LNCaP clone FGC (cell line): ENCODE measurements around the gene CEPT1.

Source experiments
- DNase-seq: peaks from one replicate; pipeline ENCODE4 v3.0.0-alpha.2; 2011; ENCODE audit warnings: low read depth
- H3K4me3 ChIP-seq: 2 replicates; pipeline ENCODE4 v1.5.1; 2011; ENCODE audit warnings: mild to moderate bottlenecking, low read depth, low read length, control low read depth
- CTCF ChIP-seq: IDR thresholded peaks from 2 replicates; pipeline ENCODE4 v1.5.1; 2012; ENCODE audit warnings: mild to moderate bottlenecking; ENCODE audit not compliant: control insufficient read depth, insufficient read depth; ENCODE audit errors: extremely low read depth

The CEPT1 gene

GRCh38 chr1:111203681-111204200 lies 63.7 kb downstream of the CEPT1 start:
- H3K4me3 ChIP-seq, result no peak overlapping the region
- TF ChIP-seq CTCF, result no peak
- no peak for DNase-seq

- no peak overlapping the region for H3K4me3 ChIP-seq
- TF ChIP-seq CTCF, result no peak
- DNase-seq, result no peak
These were observed 64.4 kb downstream of the CEPT1 start for GRCh38 chr1:111204201-111204982.

GRCh38 chr1:111204983-111205713 lies 65.1 kb downstream of the CEPT1 start:
- no peak for DNase-seq
- no peak for TF ChIP-seq CTCF
- H3K4me3 ChIP-seq, result no peak overlapping the region

GRCh38 chr1:111205714-111206050 lies 65.7 kb downstream of the CEPT1 start:
- no peak overlapping the region for H3K4me3 ChIP-seq
- no peak for DNase-seq

GRCh38 chr1:111208921-111209320 lies 68.9 kb downstream of the CEPT1 start:
- H3K4me3 ChIP-seq, result no peak overlapping the region
- TF ChIP-seq CTCF, result no peak
- DNase-seq, result no peak

More at GRCh38 chr1:111205714-111206050, 65.7 kb downstream of the CEPT1 start:
- no peak for TF ChIP-seq CTCF

- TF ChIP-seq CTCF, result no peak
- no peak overlapping the region for H3K4me3 ChIP-seq
- DNase-seq, result no peak
These were observed 69.6 kb downstream of the CEPT1 start for GRCh38 chr1:111209622-111210021.
